HEK293 (cell line): ENCODE data around the gene WDR36.

Experiments used
- ATF2 ChIP-seq: fragments of 450-650 bp; formaldehyde crosslinking; IDR thresholded peaks from 2 replicates; pipeline ENCODE4 v1.5.1; 2016; ENCODE audit warnings: missing biosample characterization, missing genetic modification characterization, low read depth
- BCL6B ChIP-seq: fragments of 450-650 bp; formaldehyde crosslinking; IDR thresholded peaks from 2 replicates; pipeline ENCODE4 v1.5.1; 2017; ENCODE audit warnings: missing biosample characterization, missing genetic modification characterization
- CTCF ChIP-seq: fragments of 450-650 bp; formaldehyde crosslinking; IDR thresholded peaks from 2 replicates; pipeline ENCODE4 v1.5.1; 2016; ENCODE audit warnings: missing biosample characterization, missing genetic modification characterization
- REPIN1 ChIP-seq: fragments of 450-650 bp; formaldehyde crosslinking; IDR thresholded peaks from 2 replicates; pipeline ENCODE4 v1.5.1; 2017; ENCODE audit warnings: missing biosample characterization, missing genetic modification characterization, low read depth
- ZNF221 ChIP-seq: fragments of 450-650 bp; formaldehyde crosslinking; IDR thresholded peaks from 2 replicates; pipeline ENCODE4 v1.5.1; 2017; ENCODE audit warnings: missing biosample characterization, missing genetic modification characterization, borderline replicate concordance
- ZNF404 ChIP-seq: fragments of 450-650 bp; formaldehyde crosslinking; IDR thresholded peaks from 2 replicates; pipeline ENCODE4 v1.5.1; 2017; ENCODE audit warnings: missing biosample characterization, missing genetic modification characterization

- TF ChIP-seq CTCF (tag by site-specific recombination) (no peak), BCL6B (no peak), ZNF404 (tag by site-specific recombination) (no peak), REPIN1 (no peak), ATF2 (tag by site-specific recombination) (no peak), ZNF221 (tag by site-specific recombination) (no peak)
These were observed 35.5 kb downstream of the WDR36 start for GRCh38 chr5:111127453-111128195.
